Measurements from ENCODE around the gene SDSL.

- TF ChIP-seq BHLHE40 (IDR thresholded peaks at IDR 0.05; ENCODE audit: borderline replicate concordance) = no peak
- TF ChIP-seq ELF4 (IDR thresholded peaks at IDR 0.05) = no peak
- no peak for TF ChIP-seq SUZ12 (IDR thresholded peaks at IDR 0.05)
Measured at GRCh38 chr12:113469224-113469948, 47.2 kb downstream of the SDSL start.

Measured in HEK293T (cell line).